Left ventricle myocardium inferior (tissue), 1 donor: Measurements from ENCODE around the gene WDR19. TPM values are rescaled to one million over a fixed set of nuclear protein-coding genes. Genes with fewer than 3 reads are reported as not detected.

Source experiments
- DNase-seq: peaks from one replicate; pipeline ENCODE4 v3.0.0-alpha.2; 2020
- H3K27ac ChIP-seq: fragments of 200-600 bp; replicated peaks from 2 replicates; pipeline ENCODE4 v1.8.0; 2021
- H3K27me3 ChIP-seq: fragments of 200-600 bp; 2 replicates; pipeline ENCODE4 v1.8.0; 2021; ENCODE audit warnings: low read depth
- H3K36me3 ChIP-seq: fragments of 200-600 bp; 2 replicates; pipeline ENCODE4 v1.8.0; 2021
- H3K4me1 ChIP-seq: fragments of 200-600 bp; 2 replicates; pipeline ENCODE4 v1.8.0; 2021
- H3K4me3 ChIP-seq: fragments of 200-600 bp; 2 replicates; pipeline ENCODE4 v1.8.0; 2021; ENCODE audit warnings: mild to moderate bottlenecking, moderate library complexity
- H3K9me3 ChIP-seq: fragments of 200-600 bp; replicated peaks from 2 replicates; pipeline ENCODE4 v1.8.0; 2021
- intact Hi-C: fragments of 100-400 bp; cut with micrococcal nuclease; formaldehyde crosslinking; loops from one replicate; pipeline ENCODE4 v1.11.0; 2022
- total RNA-seq: library from RNA; stranded (reverse); fragmentation: NEBNext Ultra II Directional; extraction: Animal tissue kit (Norgen Biotek cat#: 25700); gene quantifications from one replicate; pipeline ENCODE4 v1.2.1, GENCODE V29; 2021
- TF ChIP-seq, protein P1 (sequence below): fragments of 200-600 bp; IDR thresholded peaks from 2 replicates; pipeline ENCODE4 v1.8.0; 2021; ENCODE audit warnings: antibody characterized with exemption, mild to moderate bottlenecking, borderline replicate concordance
- donor health status: DM: no; HTN: yes; CAD: no; lungs with severe emphysema.

WDR19 gene
- total RNA-seq, 1 donor from 2014 or later: 10.4 TPM

DNA sequence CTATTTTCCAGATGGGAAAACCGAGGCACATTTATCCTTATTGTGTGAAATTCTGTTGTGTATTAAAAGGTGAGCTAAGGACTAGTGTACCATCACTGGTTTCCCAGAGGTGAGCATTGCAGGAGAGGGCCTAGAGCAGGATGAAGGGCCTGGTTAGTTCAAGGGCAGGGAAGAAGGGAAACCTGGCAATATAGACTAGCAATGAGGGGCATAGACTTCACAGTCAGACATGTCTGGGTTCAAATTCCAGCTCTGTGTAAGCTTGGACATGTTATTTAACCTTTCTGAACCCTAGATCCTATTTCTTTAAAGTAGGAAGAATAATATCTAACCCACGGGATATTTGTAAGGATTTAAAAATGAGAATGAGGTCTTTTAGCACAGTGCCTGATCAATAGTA is 50.8 kb downstream of the WDR19 start:
- H3K4me3 ChIP-seq: no peak overlapping the region
- TF ChIP-seq, protein P1, sequence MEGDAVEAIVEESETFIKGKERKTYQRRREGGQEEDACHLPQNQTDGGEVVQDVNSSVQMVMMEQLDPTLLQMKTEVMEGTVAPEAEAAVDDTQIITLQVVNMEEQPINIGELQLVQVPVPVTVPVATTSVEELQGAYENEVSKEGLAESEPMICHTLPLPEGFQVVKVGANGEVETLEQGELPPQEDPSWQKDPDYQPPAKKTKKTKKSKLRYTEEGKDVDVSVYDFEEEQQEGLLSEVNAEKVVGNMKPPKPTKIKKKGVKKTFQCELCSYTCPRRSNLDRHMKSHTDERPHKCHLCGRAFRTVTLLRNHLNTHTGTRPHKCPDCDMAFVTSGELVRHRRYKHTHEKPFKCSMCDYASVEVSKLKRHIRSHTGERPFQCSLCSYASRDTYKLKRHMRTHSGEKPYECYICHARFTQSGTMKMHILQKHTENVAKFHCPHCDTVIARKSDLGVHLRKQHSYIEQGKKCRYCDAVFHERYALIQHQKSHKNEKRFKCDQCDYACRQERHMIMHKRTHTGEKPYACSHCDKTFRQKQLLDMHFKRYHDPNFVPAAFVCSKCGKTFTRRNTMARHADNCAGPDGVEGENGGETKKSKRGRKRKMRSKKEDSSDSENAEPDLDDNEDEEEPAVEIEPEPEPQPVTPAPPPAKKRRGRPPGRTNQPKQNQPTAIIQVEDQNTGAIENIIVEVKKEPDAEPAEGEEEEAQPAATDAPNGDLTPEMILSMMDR: no peak
- H3K4me1 ChIP-seq: no peaks in the 10 kb centered on the region
- no peaks in the 10 kb centered on the region for H3K9me3 ChIP-seq
- DNase-seq: no peak
- no peak overlapping the region for H3K27ac ChIP-seq
- no peaks in the 10 kb centered on the region for H3K27me3 ChIP-seq
- peaks cover 57% of the 10 kb centered on the region for H3K36me3 ChIP-seq
- intact Hi-C loops: no loop called here

DNA sequence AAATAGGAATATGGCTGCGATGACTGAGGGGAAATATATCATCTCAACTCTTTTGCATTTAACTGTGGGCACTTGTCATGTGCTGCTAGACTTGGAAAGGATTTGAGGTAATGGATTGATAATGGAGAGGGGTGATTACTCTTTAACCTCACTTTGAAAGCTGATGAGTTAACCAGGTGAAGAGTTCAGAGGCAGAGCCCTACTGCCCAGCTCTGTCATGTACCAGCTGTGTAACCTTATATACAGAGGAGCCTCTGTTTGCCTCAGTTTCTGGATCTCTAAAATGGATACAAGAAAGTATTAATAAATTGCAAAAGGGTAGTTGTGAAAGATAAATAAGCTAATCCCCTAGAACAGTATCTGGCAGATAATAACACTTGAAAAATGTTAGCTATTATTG is 51.5 kb downstream of the WDR19 start:
- TF ChIP-seq, protein P1: no peak
- Histone ChIP-seq H3K27ac (no peak overlapping the region), H3K9me3 (no peaks in the 10 kb centered on the region), H3K36me3 (peaks cover 52% of the 10 kb centered on the region), H3K27me3 (no peaks in the 10 kb centered on the region), H3K4me3 (no peak overlapping the region), H3K4me1 (no peaks in the 10 kb centered on the region)
- DNase-seq: no peak
- intact Hi-C loops: no loop called here

DNA sequence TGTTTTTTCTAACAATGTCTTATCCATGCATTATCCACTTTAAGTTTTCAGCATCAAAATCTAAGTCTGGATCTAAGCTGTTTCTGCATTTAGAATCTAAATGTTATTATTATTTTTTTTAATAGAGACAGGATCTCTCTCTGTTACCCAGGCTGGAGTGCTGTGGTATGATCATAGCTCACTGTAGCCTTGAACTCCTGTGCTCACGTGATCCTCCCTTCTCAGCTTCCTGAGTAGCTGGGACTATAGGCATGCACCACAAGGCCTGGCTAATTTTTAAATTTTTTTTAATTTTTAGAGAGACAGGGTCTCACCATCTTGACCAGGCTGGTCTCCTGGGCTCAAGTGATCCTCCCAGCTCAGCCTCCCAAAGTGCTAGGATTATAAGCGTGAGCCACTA is 52.7 kb downstream of the WDR19 start:
- no peaks in the 10 kb centered on the region for H3K4me1 ChIP-seq
- intact Hi-C loops: no loop called here
- H3K27ac ChIP-seq: no peak overlapping the region
- TF ChIP-seq, protein P1: no peak
- H3K36me3 ChIP-seq: peaks cover 49% of the 10 kb centered on the region
- H3K4me3 ChIP-seq: no peak overlapping the region
- H3K9me3 ChIP-seq: no peaks in the 10 kb centered on the region
- no peaks in the 10 kb centered on the region for H3K27me3 ChIP-seq
- no peak for DNase-seq

DNA sequence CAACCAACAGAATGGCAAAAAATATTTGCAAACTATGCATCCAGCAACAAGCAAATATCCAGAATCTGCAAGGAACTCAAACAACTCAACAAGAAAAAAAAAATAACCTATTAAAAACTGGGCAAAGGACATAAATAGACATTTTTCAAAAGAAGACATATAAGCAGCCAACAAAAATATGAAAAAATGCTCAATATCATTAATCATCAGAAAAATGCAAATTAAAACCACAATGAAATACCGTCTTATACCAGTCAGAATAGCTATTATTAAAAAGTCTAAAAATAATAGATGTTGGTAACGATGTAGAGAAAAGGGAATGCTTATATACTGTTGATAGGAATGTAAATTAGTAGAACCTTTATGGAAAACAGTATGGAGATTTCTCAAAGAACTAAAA is 53.4 kb downstream of the WDR19 start:
- intact Hi-C loops: no loop called here
- no peak overlapping the region for H3K4me3 ChIP-seq
- TF ChIP-seq, protein P1: no peak
- DNase-seq: no peak
- H3K4me1 ChIP-seq: no peaks in the 10 kb centered on the region
- H3K27me3 ChIP-seq: no peaks in the 10 kb centered on the region
- H3K27ac ChIP-seq: no peak overlapping the region
- H3K9me3 ChIP-seq: no peaks in the 10 kb centered on the region
- peaks cover 51% of the 10 kb centered on the region for H3K36me3 ChIP-seq

DNA sequence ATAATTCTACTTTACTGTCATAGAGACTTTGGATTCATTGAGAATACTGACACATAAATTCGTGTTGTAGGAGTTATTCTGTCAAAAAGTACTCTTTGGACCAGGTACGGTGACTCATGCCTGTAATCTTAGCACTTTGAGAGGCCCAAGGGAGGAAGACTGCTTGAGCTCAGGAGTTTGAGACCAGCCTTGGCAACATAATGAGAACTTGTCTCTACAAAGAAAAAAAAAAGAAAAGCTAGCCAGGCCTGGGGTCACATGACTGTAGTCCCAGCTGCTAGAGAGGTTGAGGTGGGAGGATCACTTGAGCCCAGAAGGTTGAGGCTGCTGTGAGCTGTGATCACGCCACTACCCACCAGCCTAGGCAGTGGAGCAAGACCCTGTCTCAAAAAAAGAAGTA is 54.9 kb downstream of the WDR19 start:
- TF ChIP-seq, protein P1: no peak
- H3K36me3 ChIP-seq: peaks cover 50% of the 10 kb centered on the region
- intact Hi-C loops: no loop called here
- no peak overlapping the region for H3K4me3 ChIP-seq
- no peaks in the 10 kb centered on the region for H3K4me1 ChIP-seq
- no peaks in the 10 kb centered on the region for H3K27me3 ChIP-seq
- H3K27ac ChIP-seq: no peak overlapping the region
- H3K9me3 ChIP-seq: no peaks in the 10 kb centered on the region
- DNase-seq: no peak

DNA sequence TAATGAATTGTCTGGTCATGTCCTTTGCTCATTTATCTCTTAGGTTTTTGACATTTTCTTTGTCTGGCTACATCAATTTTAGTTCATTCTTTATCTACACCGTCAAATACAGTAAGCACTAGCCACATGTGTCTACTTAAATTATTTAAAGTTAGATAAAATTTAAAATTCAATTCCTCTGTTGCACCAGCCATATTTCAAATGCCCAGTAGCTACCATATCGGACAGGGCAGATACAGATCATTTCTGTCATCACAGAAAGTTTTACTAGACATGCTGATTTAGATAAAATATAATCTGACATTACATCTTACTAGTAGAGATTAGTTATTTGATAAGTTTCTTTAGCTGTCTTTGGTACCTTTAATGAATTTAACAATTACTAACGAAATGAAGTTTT is 61.1 kb downstream of the WDR19 start:
- intact Hi-C loops: no loop called here
- H3K9me3 ChIP-seq: no peaks in the 10 kb centered on the region
- H3K27me3 ChIP-seq: no peaks in the 10 kb centered on the region
- TF ChIP-seq, protein P1: no peak
- no peak overlapping the region for H3K27ac ChIP-seq
- no peaks in the 10 kb centered on the region for H3K4me1 ChIP-seq
- DNase-seq: no peak
- H3K4me3 ChIP-seq: no peak overlapping the region
- H3K36me3 ChIP-seq: peaks cover 44% of the 10 kb centered on the region
